Activated CD4-positive, alpha-beta memory T cell treated with anti-CD3 and anti-CD28 coated beads, Interleukin-2, amount 10 ng/mL, durations not matched to agents 7 days and 5 days (primary cell): Measurements from ENCODE around the gene XYLB. TPM values are rescaled to one million over a fixed set of nuclear protein-coding genes. Genes with fewer than 3 reads are reported as not detected.
A peak's percentile ranks its signal among the peaks of the same experiment; 100 is the strongest.
"Not testable (repeated sequence)": the region's sequence is repeated elsewhere in the genome, so short reads cannot be mapped to it uniquely, and the experiment has no call there.

Source experiments
- CTCF ChIA-PET: fragments of 350-600 bp; sonication (Branson Sonifier 250); formaldehyde crosslinking; loops from one replicate; lab custom pipeline; 2021; ENCODE audit warnings: antibody characterized with exemption, inconsistent platforms; lab: Charles Lee
- POLR2A ChIA-PET: fragments of 350-600 bp; sonication (Branson Sonifier 250); formaldehyde crosslinking; loops from one replicate; lab custom pipeline; 2021; ENCODE audit warnings: antibody characterized with exemption; lab: Charles Lee
- DNase-seq: peaks from one replicate; pipeline ENCODE4 v3.0.0-alpha.2; 2020
- H3K27ac Mint-ChIP-seq: one replicate; pipeline ENCODE4 v1.8.0; 2021; ENCODE audit warnings: mild to moderate bottlenecking, mixed read lengths
- H3K27me3 Mint-ChIP-seq: one replicate; pipeline ENCODE4 v1.8.0; 2021; ENCODE audit warnings: mixed read lengths
- H3K36me3 Mint-ChIP-seq: one replicate; pipeline ENCODE4 v1.8.0; 2021; ENCODE audit warnings: low read depth, mixed read lengths
- H3K4me1 Mint-ChIP-seq: one replicate; pipeline ENCODE4 v1.8.0; 2021; ENCODE audit warnings: mixed read lengths
- H3K4me3 Mint-ChIP-seq: one replicate; pipeline ENCODE4 v1.8.0; 2021; ENCODE audit warnings: mild to moderate bottlenecking, mixed read lengths
- H3K9me3 Mint-ChIP-seq: one replicate; pipeline ENCODE4 v1.8.0; 2021; ENCODE audit warnings: mixed read lengths
- total RNA-seq, 2 experiments: library from RNA; stranded (reverse); gene quantifications; one replicate each; pipeline ENCODE4 v1.2.3, GENCODE V29; 2021

The XYLB gene
- total RNA-seq, 2 experiments from 2014 or later: 3.1 to 3.2 TPM

DNA sequence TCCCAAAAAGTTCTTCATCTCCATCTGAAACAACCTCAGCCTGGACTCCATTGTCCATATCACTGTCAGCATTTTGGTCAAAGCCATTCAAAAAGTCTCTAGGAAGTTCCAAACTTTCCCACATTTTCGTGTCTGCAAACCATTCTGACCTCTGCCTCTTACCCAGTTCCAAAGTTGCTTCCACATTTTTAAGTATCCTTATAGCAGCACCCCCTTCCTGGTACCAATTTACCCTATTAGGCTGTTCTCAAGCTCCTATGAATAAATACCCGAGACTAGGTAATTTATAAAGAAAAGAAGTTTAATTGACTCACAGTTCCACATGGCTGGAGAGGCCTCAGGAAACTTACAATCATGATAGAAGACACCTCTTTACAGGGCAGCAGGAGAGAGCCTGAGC, 87.1 kb downstream of the XYLB start:
- H3K4me3 Mint-ChIP-seq, H3K27me3 Mint-ChIP-seq, H3K27ac Mint-ChIP-seq, CTCF ChIA-PET, DNase-seq, POLR2A ChIA-PET: not testable (repeated sequence)
- peaks cover 11% of the 10 kb centered on the region for H3K4me1 Mint-ChIP-seq
- H3K36me3 Mint-ChIP-seq: peaks cover 53% of the 10 kb centered on the region
- H3K9me3 Mint-ChIP-seq: peaks cover 66% of the 10 kb centered on the region

- DNase-seq: peak; percentile 33
- Mint-ChIP-seq H3K4me1 (peaks cover 10% of the 10 kb centered on the region), H3K9me3 (peaks cover 44% of the 10 kb centered on the region), H3K36me3 (peaks cover 29% of the 10 kb centered on the region)
- not testable (repeated sequence) for H3K27me3 Mint-ChIP-seq, H3K4me3 Mint-ChIP-seq, H3K27ac Mint-ChIP-seq
- ChIA-PET CTCF (interaction anchor here (1.2 kb wide), 1 partner anchor 15 kb away, joined by 3 read pairs; no protein-coding TSS in a partner anchor), POLR2A (interaction anchor here (0.9 kb wide), 1 partner anchor 10 kb away, joined by 4 read pairs; no protein-coding TSS in a partner anchor)
These were observed 92.0 kb downstream of the XYLB start for GRCh38 chr3:38438436-38439069.

GRCh38 chr3:38443205-38443604, 96.6 kb downstream of the XYLB start:
- H3K27me3 Mint-ChIP-seq, H3K27ac Mint-ChIP-seq, H3K36me3 Mint-ChIP-seq, H3K4me1 Mint-ChIP-seq, CTCF ChIA-PET, POLR2A ChIA-PET, DNase-seq, H3K4me3 Mint-ChIP-seq: not testable (repeated sequence)
- H3K9me3 Mint-ChIP-seq: peaks cover 18% of the 10 kb centered on the region

DNA sequence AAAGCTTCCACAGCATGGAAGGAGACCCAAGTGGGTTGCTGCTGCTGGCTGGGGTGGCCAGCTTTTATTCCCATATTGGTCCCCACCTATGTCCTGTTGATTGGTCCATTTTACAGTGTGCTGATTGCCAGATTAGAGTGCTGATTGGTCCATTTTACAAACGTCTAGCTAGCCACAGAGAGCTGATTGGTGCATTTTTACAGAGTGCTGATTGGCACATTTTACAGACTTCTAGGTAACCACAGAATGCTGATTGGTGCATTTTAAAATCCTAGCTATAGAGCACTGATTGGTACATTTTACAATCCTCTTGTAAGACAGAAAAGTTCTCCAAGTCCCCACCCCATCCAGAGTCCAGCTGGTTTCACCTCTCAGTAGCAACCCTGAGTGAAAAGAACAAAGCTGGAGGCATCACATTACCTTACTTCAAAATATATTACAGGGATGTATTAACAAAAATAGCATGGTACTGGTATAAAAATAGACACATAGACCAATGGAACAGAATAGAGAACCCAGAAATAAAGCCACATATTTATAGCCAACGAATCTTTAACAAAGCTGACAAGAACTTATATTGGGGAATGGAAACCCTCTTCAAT, 99.6 kb downstream of the XYLB start:
- no peaks in the 10 kb centered on the region for H3K4me1 Mint-ChIP-seq
- peaks cover 9% of the 10 kb centered on the region for H3K9me3 Mint-ChIP-seq
- no peak for DNase-seq
- POLR2A ChIA-PET: no interaction called here
- CTCF ChIA-PET: no interaction called here
- no peak overlapping the region for H3K27ac Mint-ChIP-seq
- H3K36me3 Mint-ChIP-seq: no peaks in the 10 kb centered on the region
- peaks cover 6% of the 10 kb centered on the region for H3K27me3 Mint-ChIP-seq
- no peak overlapping the region for H3K4me3 Mint-ChIP-seq

GRCh38 chr3:38446812-38447211, 100.2 kb downstream of the XYLB start:
- Mint-ChIP-seq H3K36me3 (no peaks in the 10 kb centered on the region), H3K9me3 (peaks cover 9% of the 10 kb centered on the region), H3K4me1 (no peaks in the 10 kb centered on the region), H3K27me3 (peaks cover 6% of the 10 kb centered on the region), H3K4me3 (no peak overlapping the region), H3K27ac (no peak overlapping the region)
- CTCF ChIA-PET: no interaction called here
- DNase-seq: no peak
- POLR2A ChIA-PET: no interaction called here

DNA sequence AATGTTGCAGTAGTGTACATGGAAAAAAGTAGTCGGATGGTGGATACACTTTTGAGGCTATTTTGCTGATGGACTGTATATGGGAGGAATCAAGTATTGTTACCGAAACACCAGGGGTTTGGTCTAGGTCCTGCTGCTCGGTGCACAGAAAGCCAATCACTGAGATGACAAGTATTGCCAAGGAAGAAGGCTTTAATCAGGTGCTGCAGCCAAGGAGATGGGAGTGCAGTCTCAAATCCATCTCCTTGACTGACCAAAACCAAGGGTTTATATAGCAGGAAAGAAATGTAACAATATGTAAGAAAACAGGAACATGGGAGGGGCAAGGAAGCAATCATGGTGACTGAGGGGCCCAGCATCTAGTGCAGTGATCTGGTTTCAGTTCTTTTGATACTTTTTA, 104.3 kb downstream of the XYLB start:
- CTCF ChIA-PET: no interaction called here
- Mint-ChIP-seq H3K27ac (no peak overlapping the region), H3K4me1 (peaks cover 13% of the 10 kb centered on the region), H3K9me3 (peaks cover 7% of the 10 kb centered on the region), H3K27me3 (peaks cover 15% of the 10 kb centered on the region), H3K4me3 (no peak overlapping the region), H3K36me3 (peaks cover 2% of the 10 kb centered on the region)
- POLR2A ChIA-PET: no interaction called here
- DNase-seq: no peak

- DNase-seq: peak; percentile 80
- ChIA-PET CTCF (no interaction called here), POLR2A (interaction anchor here (0.9 to 1.6 kb wide), 2 partner anchors 106 to 414 kb away, joined by 3 to 5 read pairs; partner anchors contain the start of genes DLEC1 and XYLB)
- Mint-ChIP-seq H3K27ac (peak within 1 kb of the TSS; percentile 59), H3K4me3 (peak within 1 kb of the TSS; percentile 91), H3K4me1 (peaks cover 13% of the 10 kb centered on the region), H3K9me3 (peaks cover 7% of the 10 kb centered on the region), H3K27me3 (peaks cover 15% of the 10 kb centered on the region), H3K36me3 (peaks cover 2% of the 10 kb centered on the region)
These were observed 106.7 kb downstream of the XYLB start, which contains the start of gene ACVR2B for GRCh38 chr3:38453075-38453912. Gene ACVR2B, plus strand, starts transcription at chr3:38453890. Its CDS starts 433 bp downstream, at chr3:38454323.

- DNase-seq: no peak
- CTCF ChIA-PET: no interaction called here
- POLR2A ChIA-PET: interaction anchor here (1.6 kb wide), 1 partner anchor 415 kb away, joined by 5 read pairs; the partner anchor contains the start of gene DLEC1
- Mint-ChIP-seq H3K9me3 (peaks cover 7% of the 10 kb centered on the region), H3K27ac (no peak overlapping the region), H3K36me3 (peaks cover 2% of the 10 kb centered on the region), H3K4me1 (peaks cover 13% of the 10 kb centered on the region), H3K4me3 (peak overlapping the region; percentile 91), H3K27me3 (peaks cover 15% of the 10 kb centered on the region)
These were observed 107.3 kb downstream of the XYLB start for GRCh38 chr3:38453913-38454177.

DNA sequence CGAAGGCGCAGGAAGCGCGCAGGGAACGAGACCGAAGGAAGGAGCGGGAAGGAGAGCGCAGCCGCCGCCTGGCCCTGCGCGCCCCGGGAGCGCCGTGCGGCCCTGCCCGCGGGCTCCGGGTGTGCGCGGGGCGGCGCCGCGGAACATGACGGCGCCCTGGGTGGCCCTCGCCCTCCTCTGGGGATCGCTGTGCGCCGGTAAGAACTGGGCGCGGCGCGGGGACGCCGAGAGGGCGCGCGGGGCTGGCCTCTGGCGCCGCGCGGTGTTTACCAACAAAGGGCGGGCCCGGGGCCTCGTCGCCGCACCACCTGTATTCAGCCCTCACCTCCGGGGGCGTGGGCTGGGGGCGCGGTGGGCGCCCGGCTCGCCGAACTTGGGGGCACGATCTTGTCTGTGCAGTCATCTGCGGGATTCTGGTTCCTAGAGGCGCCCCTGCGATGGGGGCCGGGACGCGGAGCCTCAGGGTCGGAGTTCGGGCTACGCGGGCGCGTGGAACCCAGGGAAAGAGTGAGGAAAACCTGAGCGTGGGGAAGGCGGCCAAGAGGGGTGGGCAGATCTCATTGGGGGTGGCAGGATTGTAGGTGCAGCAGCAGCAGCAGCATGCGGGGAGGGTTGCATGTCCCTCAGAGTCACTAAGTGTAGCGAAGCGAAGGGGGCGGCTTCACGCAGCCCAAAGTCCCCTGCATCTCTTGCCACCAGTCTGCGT, 107.7 kb downstream of the XYLB start:
- DNase-seq: peak; percentile 41
- Mint-ChIP-seq H3K4me1 (peaks cover 13% of the 10 kb centered on the region), H3K9me3 (peaks cover 7% of the 10 kb centered on the region), H3K4me3 (peak overlapping the region; percentile 91), H3K36me3 (peaks cover 2% of the 10 kb centered on the region), H3K27ac (peak overlapping the region; percentile 59), H3K27me3 (peaks cover 15% of the 10 kb centered on the region)
- ChIA-PET POLR2A (interaction anchor here (1.5 to 1.7 kb wide), 2 partner anchors 80 to 415 kb away, joined by 4 to 6 read pairs; partner anchors contain the start of gene DLEC1), CTCF (interaction anchor here (1.6 kb wide), 1 partner anchor 108 kb away, joined by 12 read pairs; the partner anchor contains the start of gene XYLB)

- ChIA-PET CTCF (interaction anchor here (0.8 to 1.6 kb wide), 4 partner anchors 25 to 458 kb away, joined by 3 to 12 read pairs (median 4); partner anchors contain the start of genes EXOG and XYLB), POLR2A (interaction anchor here (0.7 to 1.7 kb wide), 6 partner anchors 10 to 416 kb away, joined by 3 to 6 read pairs (median 3); partner anchors contain the start of genes DLEC1 and EXOG)
- Mint-ChIP-seq H3K36me3 (peaks cover 2% of the 10 kb centered on the region), H3K27me3 (peaks cover 13% of the 10 kb centered on the region), H3K4me3 (peak overlapping the region; percentile 91), H3K27ac (no peak overlapping the region), H3K9me3 (peaks cover 7% of the 10 kb centered on the region), H3K4me1 (peaks cover 13% of the 10 kb centered on the region)
- peak; percentile 58 for DNase-seq
These were observed 108.5 kb downstream of the XYLB start for GRCh38 chr3:38454884-38455638.

DNA sequence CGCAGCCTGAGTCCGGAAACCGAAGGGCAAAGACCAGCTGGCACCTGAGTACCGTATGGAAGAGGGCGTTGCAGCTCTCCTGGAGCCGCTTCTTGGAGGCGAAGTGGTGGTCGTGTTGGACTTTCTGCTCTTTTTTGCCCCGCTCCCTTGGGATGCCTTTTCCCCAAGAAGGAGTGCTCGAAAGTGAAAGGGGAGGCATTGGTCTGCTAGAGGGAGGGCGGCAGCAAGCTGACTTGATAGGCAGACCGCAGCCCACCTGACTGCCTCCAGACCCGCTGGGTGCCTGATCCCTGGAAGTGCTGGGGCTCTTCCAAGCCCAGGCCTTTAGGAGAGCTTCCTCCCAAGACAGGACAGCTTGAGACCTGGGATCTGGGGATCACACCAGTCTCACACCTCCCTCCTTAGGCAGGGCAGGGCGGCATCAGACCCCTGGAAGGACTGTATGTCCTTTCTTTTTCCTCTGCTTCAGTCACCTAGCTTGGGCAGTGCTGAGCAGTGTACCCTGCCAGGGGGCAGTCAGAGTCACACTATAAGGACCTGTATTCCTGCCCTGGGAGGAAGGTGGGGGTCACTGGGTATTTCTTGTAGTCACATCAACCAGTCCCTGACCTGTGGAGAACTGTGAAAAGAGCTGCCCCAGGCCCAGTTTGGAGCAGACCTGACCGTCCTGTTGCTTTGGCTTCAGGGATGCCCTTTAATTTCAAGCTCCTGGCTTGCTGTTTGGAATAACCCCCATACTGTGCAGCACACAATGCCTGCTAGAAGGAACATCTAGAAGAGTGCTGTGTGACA, 109.2 kb downstream of the XYLB start:
- Mint-ChIP-seq H3K9me3 (peaks cover 2% of the 10 kb centered on the region), H3K36me3 (peaks cover 2% of the 10 kb centered on the region), H3K4me3 (peak overlapping the region; percentile 91), H3K27ac (no peak overlapping the region), H3K4me1 (peaks cover 13% of the 10 kb centered on the region), H3K27me3 (peaks cover 11% of the 10 kb centered on the region)
- no peak for DNase-seq
- POLR2A ChIA-PET: interaction anchor here (0.7 to 1.7 kb wide), 6 partner anchors 10 to 417 kb away, joined by 3 to 6 read pairs (median 3); partner anchors contain the start of genes DLEC1 and EXOG
- CTCF ChIA-PET: interaction anchor here (0.7 to 1.6 kb wide), 6 partner anchors 24 to 459 kb away, joined by 3 to 12 read pairs (median 3); partner anchors contain the start of genes EXOG and XYLB
